ENCODE results near the gene SND1.

DNA sequence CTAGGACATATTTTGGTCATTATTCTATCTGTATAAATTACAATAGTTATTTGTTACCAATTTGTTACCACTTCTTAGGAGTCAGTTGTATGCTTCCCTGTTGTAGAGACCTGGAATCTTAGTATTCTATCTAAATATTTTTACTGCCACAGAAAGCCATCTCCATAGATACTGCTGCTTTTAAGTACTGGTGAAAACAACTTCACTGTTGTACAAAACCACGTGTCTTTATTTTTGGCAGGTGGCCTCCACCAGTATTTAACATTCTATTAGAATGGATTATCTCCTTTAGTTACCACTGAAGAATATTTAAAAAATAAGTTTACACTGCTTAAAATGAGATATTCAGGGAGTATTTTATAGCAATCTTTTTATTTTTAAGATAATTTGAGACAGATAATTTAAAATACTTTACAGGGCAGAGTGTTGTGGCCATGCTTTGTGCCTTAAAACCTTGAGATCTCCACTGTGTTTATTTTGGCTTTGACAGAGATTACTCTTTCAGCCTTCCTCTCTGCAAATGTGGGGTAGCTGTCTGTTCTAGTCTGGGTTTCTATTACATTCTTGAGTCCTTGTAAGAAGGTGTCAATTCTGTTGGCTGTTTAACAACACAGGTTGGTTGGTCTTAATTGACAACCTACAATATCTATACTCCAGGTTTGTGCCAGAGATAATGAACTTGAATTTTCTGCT is 193.7 kb downstream of the SND1 start:
- TF ChIP-seq FOXK2 (IDR thresholded peaks at IDR 0.05) (no peak), TARDBP (IDR thresholded peaks at IDR 0.05) (no peak), FOXM1 (IDR thresholded peaks at IDR 0.05; ENCODE audit: borderline replicate concordance) (no peak), SP1 (IDR thresholded peaks at IDR 0.05) (no peak), FOXA1 (IDR thresholded peaks at IDR 0.05) (no peak), BHLHE40 (IDR thresholded peaks at IDR 0.05; ENCODE audit: borderline replicate concordance) (no peak), HDGF (IDR thresholded peaks at IDR 0.05; ENCODE audit: borderline replicate concordance) (no peak)
